NCI-H128 (cell line): ENCODE data around the gene VPREB3.
A peak's percentile ranks its signal among the peaks of the same experiment; 100 is the strongest.

Experiments
- DNase-seq: peaks from one replicate; lab custom pipeline; 2025; ENCODE audit not compliant: unreplicated experiment; lab: John Stamatoyannopoulos, UW

The VPREB3 gene

GRCh38 chr22:23767673-23768548 is 13.7 kb upstream of the VPREB3 start, which contains the start of gene CHCHD10:
Gene CHCHD10 (minus strand): TSS chr22:23767972. CDS start chr22:23767874, 98 bp downstream.
- DNase-seq: peak; percentile 30

GRCh38 chr22:23767303-23767672 is 13.1 kb upstream of the VPREB3 start:
- DNase-seq: no peak

- DNase-seq: no peak
These were observed 11.0 kb upstream of the VPREB3 start for GRCh38 chr22:23764899-23765881.

- DNase-seq: no peak
These were observed 9.7 kb upstream of the VPREB3 start for GRCh38 chr22:23763954-23764353.

- DNase-seq: no peak
These were observed 9.3 kb upstream of the VPREB3 start for GRCh38 chr22:23763579-23763945.

- DNase-seq: no peak
These were observed 8.8 kb upstream of the VPREB3 start, which contains the start of gene C22orf15 for GRCh38 chr22:23762842-23763578. Gene C22orf15 (plus strand): TSS chr22:23762990. CDS start chr22:23763307, 317 bp downstream.

GRCh38 chr22:23760056-23760455 is 5.8 kb upstream of the VPREB3 start:
- DNase-seq: no peak

GRCh38 chr22:23759566-23759965 is 5.3 kb upstream of the VPREB3 start:
- no peak for DNase-seq

- no peak for DNase-seq
These were observed 2.7 kb upstream of the VPREB3 start for GRCh38 chr22:23756891-23757290.

GRCh38 chr22:23755711-23756110 is 1.5 kb upstream of the VPREB3 start:
- no peak for DNase-seq

GRCh38 chr22:23754980-23755636 is 883 bp upstream of the VPREB3 start:
- no peak for DNase-seq

GRCh38 chr22:23753385-23753784 is 840 bp downstream of the VPREB3 start:
- DNase-seq: no peak

GRCh38 chr22:23752750-23753149 is 1.5 kb downstream of the VPREB3 start:
- no peak for DNase-seq

- no peak for DNase-seq
These were observed 2.0 kb downstream of the VPREB3 start for GRCh38 chr22:23752090-23752691.

GRCh38 chr22:23751441-23751996 is 2.7 kb downstream of the VPREB3 start:
- no peak for DNase-seq

GRCh38 chr22:23750714-23751440 is 3.3 kb downstream of the VPREB3 start, which contains the start of gene ZNF70:
Gene ZNF70 (minus strand): TSS chr22:23751112. CDS start chr22:23745140, 5,972 bp downstream.
- DNase-seq: peak; percentile 31

GRCh38 chr22:23750367-23750713 is 3.9 kb downstream of the VPREB3 start:
- no peak for DNase-seq

GRCh38 chr22:23749841-23750301 is 4.4 kb downstream of the VPREB3 start:
- DNase-seq: no peak

- no peak for DNase-seq
These were observed 8.4 kb downstream of the VPREB3 start for GRCh38 chr22:23745791-23746190.
